ENCODE data around the gene ITGB3BP.

DNA sequence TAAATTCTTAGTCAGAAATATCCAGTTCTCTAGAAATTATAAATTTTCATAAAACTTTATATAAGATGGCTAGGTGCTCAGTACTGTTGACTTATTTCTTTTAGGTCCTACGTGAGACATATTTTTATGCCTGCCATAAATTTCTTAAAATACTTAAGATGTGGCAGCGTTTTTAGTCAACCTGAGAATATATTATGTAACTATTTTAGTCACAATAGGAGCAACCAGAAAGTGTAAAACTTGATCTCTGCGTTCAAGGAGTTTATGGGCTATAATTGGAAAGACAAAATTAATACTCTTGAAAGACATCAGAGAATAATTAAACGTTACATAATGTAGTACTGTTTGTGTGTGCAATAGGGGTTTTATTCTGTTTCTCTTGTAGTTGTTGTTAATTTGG lies 46.0 kb upstream of the ITGB3BP start:
- no peak for TF ChIP-seq EZH2 (IDR thresholded peaks at IDR 0.05; ENCODE audit: borderline replicate concordance)
- TF ChIP-seq, protein P1, sequence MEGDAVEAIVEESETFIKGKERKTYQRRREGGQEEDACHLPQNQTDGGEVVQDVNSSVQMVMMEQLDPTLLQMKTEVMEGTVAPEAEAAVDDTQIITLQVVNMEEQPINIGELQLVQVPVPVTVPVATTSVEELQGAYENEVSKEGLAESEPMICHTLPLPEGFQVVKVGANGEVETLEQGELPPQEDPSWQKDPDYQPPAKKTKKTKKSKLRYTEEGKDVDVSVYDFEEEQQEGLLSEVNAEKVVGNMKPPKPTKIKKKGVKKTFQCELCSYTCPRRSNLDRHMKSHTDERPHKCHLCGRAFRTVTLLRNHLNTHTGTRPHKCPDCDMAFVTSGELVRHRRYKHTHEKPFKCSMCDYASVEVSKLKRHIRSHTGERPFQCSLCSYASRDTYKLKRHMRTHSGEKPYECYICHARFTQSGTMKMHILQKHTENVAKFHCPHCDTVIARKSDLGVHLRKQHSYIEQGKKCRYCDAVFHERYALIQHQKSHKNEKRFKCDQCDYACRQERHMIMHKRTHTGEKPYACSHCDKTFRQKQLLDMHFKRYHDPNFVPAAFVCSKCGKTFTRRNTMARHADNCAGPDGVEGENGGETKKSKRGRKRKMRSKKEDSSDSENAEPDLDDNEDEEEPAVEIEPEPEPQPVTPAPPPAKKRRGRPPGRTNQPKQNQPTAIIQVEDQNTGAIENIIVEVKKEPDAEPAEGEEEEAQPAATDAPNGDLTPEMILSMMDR (IDR thresholded peaks at IDR 0.05; ENCODE audit: poor library complexity) = no peak
